Uterus (tissue), 2 donors: ENCODE measurements around the gene LIPH.

ENCODE experiments used
- CTCF ChIP-seq, 4 experiments: fragments of 200-600 bp in 2 of 4; fragments of 450-650 bp in 2 of 4; sonication (generic) in 2 of 4; IDR thresholded peaks; one replicate each; pipeline ENCODE4 v1.5.1; 2016 to 2019; ENCODE audit warnings: antibody characterized with exemption in 4 of 4, mild to moderate bottlenecking in 2 of 4, moderate library complexity in 1 of 4
- POLR2A ChIP-seq, 2 donors: fragments of 450-650 bp; IDR thresholded peaks; one replicate each; pipeline ENCODE4 v1.6.1; 2016; ENCODE audit warnings: antibody characterized with exemption in 2 of 2, mild to moderate bottlenecking in 1 of 2, moderate library complexity in 1 of 2

- TF ChIP-seq CTCF (IDR thresholded peaks at IDR 0.05) = no peak
- no peak for TF ChIP-seq POLR2A (IDR thresholded peaks at IDR 0.05)
These were observed 40.7 kb downstream of the LIPH start for GRCh38 chr3:185511711-185512110.
